GM18526 (cell line): ENCODE results near the gene CRYBG1.

Experiments used
- POLR2A ChIP-seq: IDR thresholded peaks from 3 replicates; pipeline ENCODE4 v1.6.1; 2011; ENCODE audit not compliant: insufficient read length; ENCODE audit errors: extremely low read depth

CRYBG1 gene

DNA sequence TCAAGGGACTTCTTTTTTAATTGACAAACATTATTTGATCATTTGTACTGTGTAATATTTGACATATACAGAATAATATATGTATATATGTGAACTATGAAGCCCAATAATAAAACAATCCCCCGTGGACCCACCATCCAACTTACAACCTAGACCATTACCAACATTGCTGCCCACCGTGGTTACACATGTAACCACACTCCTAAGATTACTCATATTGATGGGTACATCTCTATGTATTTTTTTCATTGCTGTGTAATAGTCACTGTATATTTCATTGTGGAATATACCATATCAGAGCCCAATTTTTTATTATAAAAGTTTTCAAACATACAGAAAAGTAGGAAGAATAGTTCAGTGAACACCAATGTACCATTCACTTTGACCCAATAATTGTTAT is 174.5 kb downstream of the CRYBG1 start:
- no peak for TF ChIP-seq POLR2A

DNA sequence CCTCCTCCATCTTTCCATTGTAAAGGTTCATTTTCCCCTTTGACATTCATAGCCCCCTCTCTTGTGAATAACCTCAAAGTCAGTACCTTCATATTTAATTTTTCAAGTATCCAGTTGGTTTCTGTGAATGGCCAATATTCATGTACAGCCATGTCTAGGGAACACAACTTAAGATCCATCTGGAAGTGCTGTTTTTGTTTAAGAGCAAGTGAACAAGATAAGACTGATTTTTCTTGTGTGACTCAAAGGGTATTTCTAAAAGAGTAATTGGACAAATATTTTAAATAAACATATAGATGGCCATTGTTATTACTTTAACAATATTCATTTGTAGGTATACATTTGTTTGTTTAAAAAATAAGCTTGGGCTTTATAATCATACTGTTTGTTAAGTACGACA is 175.8 kb downstream of the CRYBG1 start:
- TF ChIP-seq POLR2A = no peak

DNA sequence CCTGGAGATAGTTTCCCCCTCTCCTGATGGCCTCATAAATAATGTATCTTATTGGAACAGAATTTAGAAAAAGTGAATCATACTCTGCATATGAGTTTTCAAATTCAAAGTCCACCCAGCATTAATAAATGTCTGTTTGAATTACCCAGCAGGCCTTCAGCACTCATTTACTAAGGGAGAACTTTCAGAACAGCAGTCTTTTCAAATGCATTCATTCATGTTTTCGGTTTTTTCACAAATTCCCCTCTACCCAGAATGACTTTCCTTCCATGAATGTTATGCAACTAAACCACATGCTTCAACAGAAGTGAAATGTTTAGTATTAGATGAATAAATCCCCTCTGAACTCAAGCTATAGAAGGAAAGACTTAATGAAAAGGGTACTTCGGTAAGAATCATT is 176.3 kb downstream of the CRYBG1 start:
- no peak for TF ChIP-seq POLR2A

DNA sequence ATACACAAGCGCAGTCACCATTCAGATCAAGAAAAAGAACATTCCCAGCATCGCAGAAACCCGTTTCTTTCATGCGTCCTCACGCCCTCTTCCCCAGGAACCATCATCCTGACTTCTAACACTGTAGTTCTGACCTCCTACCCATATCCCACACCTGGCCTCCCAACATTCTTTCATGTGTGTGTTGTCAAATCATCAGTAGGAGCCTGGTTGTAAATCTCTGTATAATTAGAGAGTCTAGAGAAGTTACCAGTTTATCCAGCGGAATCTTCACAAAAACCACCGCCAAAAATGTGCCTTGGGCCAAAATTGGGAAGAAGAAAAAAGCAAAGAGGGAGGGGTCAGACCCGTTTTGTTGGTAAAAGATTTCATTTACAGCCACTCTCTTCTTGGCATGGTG is 177.1 kb downstream of the CRYBG1 start:
- TF ChIP-seq POLR2A = no peak

DNA sequence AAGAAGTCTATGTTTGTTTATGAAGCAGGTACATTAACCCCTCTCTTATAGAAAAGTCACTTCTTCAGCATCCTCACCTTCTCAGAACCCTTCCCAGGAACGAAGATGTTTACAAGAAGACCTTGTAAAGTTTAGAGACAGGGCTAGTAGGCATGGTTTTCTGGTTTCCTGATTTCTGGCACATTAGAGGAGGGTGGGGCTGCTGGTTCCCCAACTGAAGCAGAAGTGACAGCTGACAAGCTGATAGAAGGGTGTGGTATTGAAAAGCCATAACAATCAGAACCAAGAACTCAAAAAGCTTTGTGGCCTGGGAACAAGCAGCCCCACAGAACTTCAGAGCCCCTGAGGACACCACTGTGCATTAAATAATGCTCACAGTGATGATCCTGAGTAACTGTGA is 177.6 kb downstream of the CRYBG1 start:
- no peak for TF ChIP-seq POLR2A

DNA sequence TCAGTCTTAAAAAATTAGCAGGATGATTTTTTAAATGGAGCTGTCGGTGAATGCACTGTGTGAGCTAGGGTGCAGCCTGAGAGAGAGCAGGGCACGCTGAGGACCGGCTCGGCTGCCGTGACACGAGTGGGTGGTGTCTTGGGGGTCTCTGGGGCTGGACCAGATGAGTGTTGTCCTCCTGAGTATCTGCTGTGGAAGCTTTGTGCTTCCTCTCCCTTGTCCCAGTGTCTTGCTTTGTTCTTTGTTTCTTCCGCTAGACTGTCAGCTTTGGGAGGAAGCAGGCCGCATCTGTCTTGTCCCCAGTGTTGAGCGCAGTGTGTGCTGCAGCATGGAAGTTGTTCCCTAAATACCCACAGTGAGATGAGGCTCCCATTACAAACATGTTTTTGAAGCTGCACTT is 179.4 kb downstream of the CRYBG1 start:
- no peak for TF ChIP-seq POLR2A

DNA sequence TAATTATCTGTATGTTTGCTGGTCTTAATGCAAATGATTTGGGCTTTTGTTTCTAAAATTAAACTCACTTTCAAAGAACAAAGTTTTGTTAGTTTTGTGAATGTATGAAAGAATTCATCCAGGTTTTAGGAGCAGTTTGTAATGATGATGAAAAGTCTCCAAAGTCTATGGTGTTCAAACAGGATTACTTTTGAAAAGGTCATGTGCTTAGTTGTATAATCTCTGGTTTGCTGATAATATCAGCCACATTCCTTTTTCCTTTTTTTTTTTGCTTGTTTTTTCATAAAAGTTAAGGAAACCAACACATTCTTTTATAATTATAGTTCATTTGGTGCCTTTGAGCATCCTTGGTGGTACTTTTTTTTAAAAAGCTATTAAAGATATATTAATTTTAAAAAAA is 179.9 kb downstream of the CRYBG1 start:
- TF ChIP-seq POLR2A = no peak

DNA sequence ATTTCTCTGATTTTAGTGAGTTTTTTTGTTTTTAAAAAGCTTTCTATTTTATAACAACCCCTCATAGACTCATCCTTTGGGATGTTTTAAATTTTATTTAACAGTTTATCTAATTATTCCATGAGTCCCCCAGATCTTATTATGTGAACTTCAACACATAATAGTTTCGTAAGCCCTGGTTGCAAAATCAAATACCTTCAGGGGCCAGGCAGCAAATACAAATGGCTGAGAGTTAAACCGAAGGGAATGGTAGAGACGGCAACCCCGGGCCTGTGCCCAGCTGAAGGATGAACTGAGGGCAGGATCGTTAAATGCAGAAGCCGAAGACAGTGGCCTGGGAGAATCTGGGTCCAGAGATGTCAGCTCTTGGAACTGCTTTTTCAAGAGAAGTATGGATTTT is 180.4 kb downstream of the CRYBG1 start:
- TF ChIP-seq POLR2A = no peak

DNA sequence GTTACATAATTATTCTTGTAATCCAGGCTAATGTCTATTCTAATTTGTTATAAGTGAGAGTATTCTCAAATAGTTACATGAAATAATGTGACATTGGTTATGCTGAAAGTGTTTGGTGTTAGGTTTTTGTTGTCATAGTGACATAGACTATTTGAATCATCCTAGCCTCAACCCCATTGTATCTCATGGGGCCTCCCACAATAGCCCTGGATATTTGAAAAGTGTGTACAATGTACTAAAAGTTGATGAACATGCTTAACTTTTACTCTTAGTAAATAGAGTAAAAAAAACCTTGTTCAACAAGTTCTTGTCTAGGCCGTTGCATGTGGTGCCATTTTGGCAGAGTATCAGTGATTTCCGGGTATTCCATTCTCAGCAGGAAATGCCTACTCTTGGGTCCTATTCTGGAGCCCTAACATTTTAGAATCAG is 185.8 kb downstream of the CRYBG1 start:
- no peak for TF ChIP-seq POLR2A

DNA sequence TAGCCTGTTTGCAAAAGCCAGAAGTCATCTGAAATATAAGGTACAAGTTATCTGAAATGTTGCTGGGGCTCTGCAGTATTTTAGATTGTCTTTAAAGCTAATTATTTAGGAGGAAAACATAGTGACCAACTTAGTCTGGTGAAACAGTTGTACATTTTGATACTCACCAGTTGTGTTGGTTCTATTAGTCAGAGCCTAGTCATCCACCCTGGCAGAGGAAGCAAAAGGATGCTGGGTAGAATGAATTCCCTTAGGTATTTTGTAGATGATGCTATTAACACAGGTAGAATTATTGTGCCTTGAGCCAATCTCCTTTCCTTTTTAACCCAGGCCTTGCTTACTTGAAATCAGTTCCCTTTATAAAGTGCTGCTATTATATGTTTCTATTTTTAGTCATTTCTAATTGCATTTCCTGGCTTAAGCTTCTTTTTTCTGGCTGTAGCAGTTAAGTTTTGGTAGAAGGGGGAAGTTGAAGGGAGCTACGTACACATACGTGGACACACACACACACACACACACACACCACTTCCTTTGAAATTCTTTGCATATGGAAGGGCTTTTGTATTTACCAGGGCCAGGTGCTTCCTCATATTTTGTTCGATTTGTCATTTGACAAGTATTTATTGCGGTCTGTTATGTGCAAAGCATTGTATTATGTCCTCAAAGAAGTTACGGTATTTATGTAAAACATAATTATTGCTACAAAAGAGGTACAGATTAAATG is 186.3 kb downstream of the CRYBG1 start:
- no peak for TF ChIP-seq POLR2A

DNA sequence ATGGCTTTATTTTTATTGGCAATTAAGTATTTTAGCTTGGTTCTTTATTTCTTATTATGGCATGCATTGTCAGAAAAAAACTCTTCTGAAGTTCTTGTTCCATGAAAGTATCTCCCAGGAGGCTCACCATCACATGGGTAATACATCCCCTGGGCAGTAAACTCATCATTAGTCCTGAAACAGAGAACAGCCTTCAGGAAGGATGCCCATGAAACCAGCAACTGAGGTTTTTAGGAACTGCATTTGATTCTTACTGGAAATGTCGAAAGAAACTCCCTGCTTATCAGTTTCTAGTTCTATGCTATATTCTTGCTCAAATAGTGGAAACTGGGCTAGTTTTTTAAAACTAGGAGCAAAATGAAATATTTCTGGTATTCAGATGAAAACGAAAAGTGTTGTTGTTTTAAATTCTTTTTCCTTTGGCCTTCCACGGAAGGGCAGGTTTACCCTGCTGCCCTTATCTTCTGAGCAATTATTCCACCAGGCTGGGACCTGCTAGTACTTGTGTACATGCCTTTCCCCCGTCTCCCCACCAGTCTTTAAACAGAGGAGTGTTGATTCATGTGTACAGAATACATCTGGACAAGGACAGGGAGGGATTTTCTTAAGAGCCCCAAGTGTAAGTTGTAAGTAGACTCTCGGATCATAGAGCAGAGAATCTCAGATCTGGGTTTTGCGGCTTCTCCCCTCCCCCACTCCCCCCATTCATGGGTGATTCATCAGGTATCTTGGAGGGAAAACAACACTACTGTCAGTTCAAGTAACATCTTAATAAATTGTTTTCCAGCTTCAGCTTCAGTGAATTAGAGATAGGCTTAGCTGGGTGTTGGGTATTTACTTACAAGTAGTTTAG is 187.3 kb downstream of the CRYBG1 start:
- no peak for TF ChIP-seq POLR2A

DNA sequence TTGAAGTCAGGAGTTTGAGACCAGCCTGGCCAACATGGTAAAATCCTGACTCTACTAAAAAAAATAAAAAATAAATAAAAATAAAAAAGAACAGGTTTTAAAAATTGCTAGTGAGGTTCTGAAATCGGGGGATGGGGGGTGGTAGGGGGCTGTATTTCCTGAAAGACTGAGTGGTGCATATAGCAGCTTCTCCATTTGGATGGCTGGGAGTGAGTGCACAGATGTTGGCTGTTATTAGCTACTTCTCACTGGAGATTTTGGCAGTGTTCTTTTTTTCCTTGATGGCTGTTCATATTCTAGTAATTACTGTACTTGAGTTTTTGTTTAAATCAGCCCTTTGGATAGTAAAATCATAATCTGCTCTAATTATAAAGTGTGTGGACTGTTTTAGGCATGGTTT is 189.0 kb downstream of the CRYBG1 start:
- no peak for TF ChIP-seq POLR2A

DNA sequence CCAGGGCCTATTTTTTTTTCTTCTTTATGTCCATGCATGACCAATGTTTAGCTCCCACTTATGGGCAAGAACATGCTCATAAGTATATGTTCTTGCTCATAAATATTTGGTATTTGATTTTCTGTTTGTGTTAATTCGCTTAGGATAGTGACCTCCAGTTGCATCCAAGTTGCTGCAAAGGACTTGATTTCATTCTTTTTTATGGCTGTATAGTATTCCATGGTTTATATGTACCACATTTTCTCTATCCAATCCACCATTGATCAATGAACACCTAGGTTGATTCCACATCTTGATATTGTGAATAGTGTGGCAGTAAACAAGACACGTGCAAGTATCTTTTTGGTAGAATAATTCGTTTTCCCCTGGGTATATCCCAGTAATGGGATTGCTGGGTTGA is 190.6 kb downstream of the CRYBG1 start:
- no peak for TF ChIP-seq POLR2A

DNA sequence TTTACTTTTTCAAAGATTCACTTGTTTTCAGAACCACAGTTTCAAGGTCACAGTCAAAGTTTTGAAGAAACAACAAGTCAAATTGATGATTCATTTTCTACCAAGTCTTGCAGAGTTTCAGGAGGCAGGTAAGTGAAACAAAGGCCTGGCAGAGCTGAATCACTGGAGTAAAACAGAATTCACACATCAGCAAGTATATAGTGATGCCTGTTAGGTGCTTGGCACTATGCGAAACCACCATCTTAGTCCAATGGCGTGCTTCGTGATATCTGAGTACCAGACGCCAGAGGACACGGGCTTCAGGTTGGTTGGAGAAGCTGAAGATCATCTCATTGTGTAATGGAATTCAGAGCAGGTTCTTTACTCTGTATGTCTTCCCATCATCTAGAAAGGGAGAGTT is 192.9 kb downstream of the CRYBG1 start:
- no peak for TF ChIP-seq POLR2A

DNA sequence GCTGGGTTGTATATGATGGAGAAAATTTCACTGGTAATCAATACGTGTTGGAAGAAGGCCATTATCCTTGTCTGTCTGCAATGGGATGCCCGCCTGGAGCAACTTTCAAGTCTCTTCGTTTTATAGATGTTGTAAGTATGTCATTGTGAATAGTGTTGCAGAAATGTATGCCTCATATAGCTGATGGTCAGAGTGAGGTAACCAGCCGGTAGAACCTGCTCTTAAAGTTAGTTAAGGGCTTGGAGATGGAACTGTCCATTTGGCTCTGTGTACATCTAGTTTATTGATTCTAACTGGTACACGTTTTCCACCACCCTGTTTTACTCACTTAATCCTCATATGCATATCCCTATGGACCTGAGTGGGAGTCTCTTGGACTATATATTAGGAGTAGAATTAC is 195.2 kb downstream of the CRYBG1 start:
- no peak for TF ChIP-seq POLR2A

DNA sequence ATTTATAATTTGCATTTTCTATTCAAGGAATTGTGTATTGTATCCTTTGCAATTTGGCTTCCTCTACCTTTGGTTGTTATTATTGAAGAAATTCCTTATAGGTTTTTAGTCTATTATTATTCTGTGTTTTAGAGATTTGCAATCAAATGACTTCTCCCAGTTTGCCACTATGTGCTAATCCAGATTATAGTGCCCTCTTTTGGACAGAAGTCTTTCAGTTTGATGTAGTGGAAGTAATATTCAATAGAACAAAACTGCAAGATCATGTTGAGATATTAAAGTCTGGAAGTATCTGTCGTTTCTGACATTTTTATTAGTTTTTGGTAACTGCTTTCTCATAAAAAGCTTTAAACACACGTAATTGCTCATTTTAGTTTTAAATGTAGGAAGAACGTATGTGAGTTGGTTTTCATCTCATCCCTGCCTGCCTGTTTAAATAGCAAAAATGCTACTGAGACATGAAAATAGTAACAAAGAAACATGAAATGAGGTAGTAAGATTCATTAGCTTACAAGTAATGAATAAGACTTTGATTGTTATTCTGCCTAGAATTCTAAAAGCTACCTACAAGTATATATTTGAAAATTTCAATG is 195.9 kb downstream of the CRYBG1 start:
- no peak for TF ChIP-seq POLR2A
